Osteoblast (primary cell): Measurements from ENCODE around the gene HORMAD2. TPM values are rescaled to one million over a fixed set of nuclear protein-coding genes. Genes with fewer than 3 reads are reported as not detected.

ENCODE experiments used
- DNase-seq: peaks from one replicate; pipeline ENCODE4 v3.0.0; 2011; ENCODE audit warnings: low spot score, mixed read lengths; ENCODE audit not compliant: insufficient read length; ENCODE audit errors: missing footprints
- H2AFZ ChIP-seq: 2 replicates; pipeline ENCODE4 v1.6.0; 2011; ENCODE audit warnings: mild to moderate bottlenecking, low read length
- H3K27ac ChIP-seq: 2 replicates; pipeline ENCODE4 v1.5.1; 2011; ENCODE audit warnings: mild to moderate bottlenecking, low read depth, low read length, moderate library complexity
- H3K27me3 ChIP-seq: 2 replicates; pipeline ENCODE4 v1.6.0; 2012; ENCODE audit warnings: mild to moderate bottlenecking, control low read depth, inconsistent platforms, low read length, moderate library complexity; ENCODE audit not compliant: insufficient read depth
- H3K36me3 ChIP-seq: 2 replicates; pipeline ENCODE4 v1.5.1; 2011; ENCODE audit warnings: mild to moderate bottlenecking, low read length, control low read depth, moderate library complexity; ENCODE audit not compliant: insufficient read depth
- H3K4me1 ChIP-seq: 2 replicates; pipeline ENCODE4 v1.5.1; 2011; ENCODE audit warnings: mild to moderate bottlenecking, low read length, control low read depth, moderate library complexity; ENCODE audit not compliant: insufficient read depth
- H3K4me2 ChIP-seq: 2 replicates; pipeline ENCODE4 v1.6.0; 2011; ENCODE audit warnings: mild to moderate bottlenecking, low read length; ENCODE audit not compliant: insufficient read depth
- H3K4me3 ChIP-seq: fragments of 200-600 bp; sonication (generic); 3 replicates; pipeline ENCODE4 v1.5.1; 2012; ENCODE audit warnings: mild to moderate bottlenecking, low read length, inconsistent platforms; ENCODE audit not compliant: insufficient read depth
- H3K79me2 ChIP-seq: 2 replicates; pipeline ENCODE4 v1.6.0; 2012; ENCODE audit warnings: mild to moderate bottlenecking, low read length, control low read depth, inconsistent platforms; ENCODE audit not compliant: insufficient read depth
- H3K9me3 ChIP-seq: 2 replicates; pipeline ENCODE4 v1.5.1; 2011; ENCODE audit warnings: low read depth, low read length, control low read depth
- H4K20me1 ChIP-seq: 2 replicates; pipeline ENCODE4 v1.6.0; 2012; ENCODE audit warnings: mild to moderate bottlenecking, low read length, control low read depth; ENCODE audit not compliant: insufficient read depth
- total RNA-seq: library from RNA; depleted of rRNA; stranded (reverse); fragments of >200 nt; gene quantifications from 2 replicates; pipeline ENCODE4 v1.2.3, GENCODE V29; 2012
- TF ChIP-seq, protein P1 (sequence below): IDR thresholded peaks from 2 replicates; pipeline ENCODE4 v1.5.1; 2011; ENCODE audit warnings: mild to moderate bottlenecking, low read depth, low read length, moderate library complexity; ENCODE audit errors: extremely low read depth

The HORMAD2 gene, protein sequence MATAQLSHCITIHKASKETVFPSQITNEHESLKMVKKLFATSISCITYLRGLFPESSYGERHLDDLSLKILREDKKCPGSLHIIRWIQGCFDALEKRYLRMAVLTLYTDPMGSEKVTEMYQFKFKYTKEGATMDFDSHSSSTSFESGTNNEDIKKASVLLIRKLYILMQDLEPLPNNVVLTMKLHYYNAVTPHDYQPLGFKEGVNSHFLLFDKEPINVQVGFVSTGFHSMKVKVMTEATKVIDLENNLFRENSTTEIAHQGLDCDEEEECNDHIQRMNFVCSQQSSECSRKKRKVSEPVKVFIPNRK
- total RNA-seq = under 0.01 TPM in 2 replicates

DNA sequence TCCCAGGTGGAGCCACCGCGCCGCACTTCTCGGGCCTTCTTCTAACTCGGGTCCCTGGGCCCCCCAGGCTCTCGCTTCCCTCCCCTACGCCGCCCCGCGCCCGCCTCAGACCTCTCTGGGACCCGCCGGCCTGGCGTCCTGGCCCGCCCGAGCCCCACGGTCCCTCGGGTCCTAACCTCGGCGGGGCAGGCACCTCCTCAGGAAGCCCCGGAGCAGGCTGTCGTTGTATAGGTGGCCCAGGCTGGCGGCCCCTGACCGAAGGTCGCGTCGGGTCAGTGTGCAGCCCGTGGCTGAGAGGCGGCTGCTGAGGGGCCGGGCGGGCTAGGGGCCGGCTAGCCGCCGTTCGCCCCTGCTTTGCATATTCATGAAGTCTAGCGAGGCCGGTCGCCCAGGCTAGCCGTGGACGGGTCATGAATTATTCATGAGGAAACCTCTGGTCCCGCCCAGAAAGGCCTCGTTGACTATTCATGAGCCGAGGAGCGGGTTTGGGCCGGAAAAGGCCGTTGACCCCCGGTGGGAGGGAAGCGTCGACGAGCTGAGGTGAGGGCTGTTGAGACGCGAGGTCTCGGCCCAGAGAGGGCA is at the start of gene HORMAD2:
Gene HORMAD2 (plus strand): TSS at position 513 of the 582 bp plus-strand sequence. CDS start 13,489 bp downstream, outside the sequence.
- Histone ChIP-seq H3K4me3 (peak within 1 kb of the TSS; percentile 58), H3K27ac (no peak within 1 kb of the TSS), H3K36me3 (no peaks in the 10 kb centered on the region), H3K9me3 (no peaks in the 10 kb centered on the region), H3K79me2 (no peaks in the 10 kb centered on the region), H4K20me1 (no peaks in the 10 kb centered on the region), H3K4me2 (peak within 1 kb of the TSS; percentile 28), H3K27me3 (peaks cover 30% of the 10 kb centered on the region), H3K4me1 (no peaks in the 10 kb centered on the region), H2AFZ (peak within 1 kb of the TSS; percentile 82)
- DNase-seq = peak; percentile 82
- TF ChIP-seq, protein P1, sequence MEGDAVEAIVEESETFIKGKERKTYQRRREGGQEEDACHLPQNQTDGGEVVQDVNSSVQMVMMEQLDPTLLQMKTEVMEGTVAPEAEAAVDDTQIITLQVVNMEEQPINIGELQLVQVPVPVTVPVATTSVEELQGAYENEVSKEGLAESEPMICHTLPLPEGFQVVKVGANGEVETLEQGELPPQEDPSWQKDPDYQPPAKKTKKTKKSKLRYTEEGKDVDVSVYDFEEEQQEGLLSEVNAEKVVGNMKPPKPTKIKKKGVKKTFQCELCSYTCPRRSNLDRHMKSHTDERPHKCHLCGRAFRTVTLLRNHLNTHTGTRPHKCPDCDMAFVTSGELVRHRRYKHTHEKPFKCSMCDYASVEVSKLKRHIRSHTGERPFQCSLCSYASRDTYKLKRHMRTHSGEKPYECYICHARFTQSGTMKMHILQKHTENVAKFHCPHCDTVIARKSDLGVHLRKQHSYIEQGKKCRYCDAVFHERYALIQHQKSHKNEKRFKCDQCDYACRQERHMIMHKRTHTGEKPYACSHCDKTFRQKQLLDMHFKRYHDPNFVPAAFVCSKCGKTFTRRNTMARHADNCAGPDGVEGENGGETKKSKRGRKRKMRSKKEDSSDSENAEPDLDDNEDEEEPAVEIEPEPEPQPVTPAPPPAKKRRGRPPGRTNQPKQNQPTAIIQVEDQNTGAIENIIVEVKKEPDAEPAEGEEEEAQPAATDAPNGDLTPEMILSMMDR = no peak

DNA sequence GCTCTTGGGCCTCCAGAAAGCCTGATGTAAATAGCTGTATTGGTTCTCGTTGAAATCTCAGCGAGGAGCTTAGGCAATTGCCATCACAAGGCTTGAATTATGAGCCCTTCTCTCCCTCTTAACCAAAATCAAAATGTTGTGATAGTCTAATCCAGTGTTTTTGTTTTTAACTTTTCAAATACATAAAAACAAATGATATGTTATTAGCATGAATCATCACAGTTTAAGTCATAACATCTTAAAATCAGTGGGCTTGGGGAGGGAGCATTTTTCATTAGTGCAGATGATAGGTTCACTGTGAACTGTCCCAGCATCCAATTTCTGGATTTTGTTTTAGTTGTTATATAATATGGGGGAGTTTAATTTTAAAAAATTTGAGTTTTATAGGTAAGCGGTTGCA is 48.9 kb upstream of the HORMAD2 start:
- Histone ChIP-seq H3K4me1 (peaks cover 1% of the 10 kb centered on the region), H3K27ac (no peak overlapping the region), H4K20me1 (no peaks in the 10 kb centered on the region), H3K27me3 (no peaks in the 10 kb centered on the region), H3K4me3 (no peak overlapping the region), H3K9me3 (no peaks in the 10 kb centered on the region), H2AFZ (no peak overlapping the region), H3K4me2 (no peak overlapping the region), H3K79me2 (no peaks in the 10 kb centered on the region), H3K36me3 (peaks cover 30% of the 10 kb centered on the region)
- TF ChIP-seq, protein P1 = no peak
- no peak for DNase-seq

DNA sequence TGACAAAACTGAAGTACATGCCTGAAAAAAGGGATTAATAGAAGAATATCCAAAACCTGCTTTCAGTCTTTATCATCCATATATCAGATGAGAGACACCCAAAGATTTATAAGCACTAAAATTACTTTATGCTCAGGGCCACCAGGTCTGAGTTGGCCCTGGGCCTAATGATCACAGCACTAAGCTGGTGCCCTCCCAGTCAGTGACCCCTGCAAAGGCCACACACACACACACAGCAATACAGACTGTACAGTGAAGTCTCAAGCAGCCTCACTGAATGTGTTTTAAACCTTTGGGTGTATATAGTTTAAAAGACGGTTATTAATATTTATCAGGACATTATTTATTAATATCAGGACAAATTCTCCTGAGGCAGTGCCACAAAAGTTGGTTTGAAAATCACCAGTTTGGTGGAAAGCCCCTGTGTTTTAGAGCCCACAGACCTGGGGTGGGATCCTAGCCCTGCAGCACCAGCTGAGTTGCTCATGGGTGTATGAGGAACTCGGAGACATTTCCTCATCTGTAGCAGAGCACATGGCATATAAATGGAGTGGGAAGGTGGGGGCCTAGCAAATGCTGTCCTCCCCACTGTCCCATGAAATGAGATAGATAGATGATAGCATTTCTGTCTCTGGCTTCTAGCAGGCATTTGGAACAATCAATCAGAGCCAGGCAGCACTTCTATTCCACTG is 48.4 kb upstream of the HORMAD2 start:
- Histone ChIP-seq H4K20me1 (no peaks in the 10 kb centered on the region), H2AFZ (no peak overlapping the region), H3K27me3 (no peaks in the 10 kb centered on the region), H3K4me3 (no peak overlapping the region), H3K4me1 (peaks cover 5% of the 10 kb centered on the region), H3K4me2 (no peak overlapping the region), H3K36me3 (peaks cover 24% of the 10 kb centered on the region), H3K27ac (no peak overlapping the region), H3K9me3 (no peaks in the 10 kb centered on the region), H3K79me2 (no peaks in the 10 kb centered on the region)
- TF ChIP-seq, protein P1 = no peak
- DNase-seq = no peak

DNA sequence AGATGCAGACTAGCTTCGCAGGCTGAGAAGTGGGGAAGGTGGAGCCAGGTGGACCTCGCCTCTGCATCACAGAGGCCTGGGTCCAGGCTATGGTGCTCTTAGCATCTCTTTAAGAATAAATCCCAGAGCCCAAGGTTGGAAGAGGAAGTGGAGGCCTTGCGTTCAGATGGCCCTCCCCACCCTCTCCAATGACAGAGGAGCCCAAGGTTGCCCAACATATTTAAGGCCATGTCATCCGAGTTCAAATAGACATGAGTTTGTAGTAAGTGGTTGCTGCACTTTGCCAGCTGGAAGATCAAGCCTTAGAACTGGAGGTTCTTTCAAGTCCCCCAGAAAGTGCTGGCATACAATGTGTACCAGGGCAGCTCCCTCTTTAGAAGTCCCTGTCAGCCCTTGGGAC is 47.1 kb upstream of the HORMAD2 start:
- Histone ChIP-seq H3K4me3 (no peak overlapping the region), H3K36me3 (peaks cover 13% of the 10 kb centered on the region), H3K4me1 (peaks cover 10% of the 10 kb centered on the region), H3K27ac (no peak overlapping the region), H3K27me3 (no peaks in the 10 kb centered on the region), H3K4me2 (no peak overlapping the region), H3K79me2 (no peaks in the 10 kb centered on the region), H4K20me1 (no peaks in the 10 kb centered on the region), H2AFZ (no peak overlapping the region), H3K9me3 (no peaks in the 10 kb centered on the region)
- no peak for DNase-seq
- TF ChIP-seq, protein P1 = no peak
